K562 (cell line): ENCODE data around the gene CRYAB. TPM values are rescaled to one million over a fixed set of nuclear protein-coding genes. Genes with fewer than 3 reads are reported as not detected.
A peak's percentile ranks its signal among the peaks of the same experiment; 100 is the strongest.

Experiments
- BACH1 ChIP-seq: fragments of 200-800 bp; sonication (Bioruptor generic); IDR thresholded peaks from 2 replicates; pipeline ENCODE4 v1.6.1; 2016; ENCODE audit warnings: missing genetic modification characterization, missing compliant biosample characterization
- BRD4 ChIP-seq: fragments of 200-600 bp; sonication (generic); IDR thresholded peaks from 2 replicates; pipeline ENCODE4 v1.6.1; 2017; ENCODE audit warnings: inconsistent platforms
- CBX5 ChIP-seq: IDR thresholded peaks from 2 replicates; pipeline ENCODE4 v1.6.1; 2014; ENCODE audit warnings: low read depth, borderline replicate concordance
- COPS2 ChIP-seq: fragments of 450-650 bp; conservative IDR thresholded peaks from 2 replicates; pipeline ENCODE4 v1.6.1; 2016; ENCODE audit warnings: mild to moderate bottlenecking, moderate library complexity
- CTBP1 ChIP-seq: fragments of 450-650 bp; IDR thresholded peaks from 2 replicates; pipeline ENCODE4 v1.6.1; 2016; ENCODE audit warnings: borderline replicate concordance
- ETV5 ChIP-seq: sonication (generic); formaldehyde crosslinking; IDR thresholded peaks from 2 replicates; pipeline ENCODE4 v1.4.0; 2020; ENCODE audit warnings: low read depth, mild to moderate bottlenecking, missing genetic modification reagents
- HNRNPLL ChIP-seq: fragments of 200-400 bp; formaldehyde crosslinking; IDR thresholded peaks from 2 replicates; pipeline ENCODE4 v1.6.1; 2017; ENCODE audit warnings: low read length, low read depth, mild to moderate bottlenecking; ENCODE audit not compliant: poor library complexity, severe bottlenecking
- KAT2B ChIP-seq: IDR thresholded peaks from one replicate; pipeline ENCODE4 v1.6.1; 2012; ENCODE audit warnings: low read depth, mild to moderate bottlenecking, control low read depth, inconsistent platforms, low read length, moderate library complexity
- PRMT5 ChIP-seq: sonication (generic); formaldehyde crosslinking; IDR thresholded peaks from 2 replicates; pipeline ENCODE4 v1.5.0; 2020; ENCODE audit warnings: missing genetic modification reagents
- RBFOX2 ChIP-seq: fragments of 200-400 bp; formaldehyde crosslinking; IDR thresholded peaks from 2 replicates; pipeline ENCODE4 v1.6.1; 2017; ENCODE audit warnings: low read depth, mild to moderate bottlenecking, low read length, moderate library complexity
- SMARCB1 ChIP-seq: IDR thresholded peaks from 2 replicates; pipeline ENCODE4 v1.6.1; 2011; ENCODE audit warnings: improper control_type of control experiment, low read depth; ENCODE audit not compliant: insufficient read length
- TEAD2 ChIP-seq: fragments of 450-650 bp; IDR thresholded peaks from 2 replicates; pipeline ENCODE4 v1.6.1; 2016; ENCODE audit warnings: missing genetic modification characterization, control low read depth, missing compliant biosample characterization
- YBX1 ChIP-seq: fragments of 450-650 bp; IDR thresholded peaks from 2 replicates; pipeline ENCODE4 v1.7.1; 2016; ENCODE audit warnings: mild to moderate bottlenecking
- ZC3H4 ChIP-seq: sonication (generic); formaldehyde crosslinking; IDR thresholded peaks from 2 replicates; pipeline ENCODE4 v1.9.0; 2021; ENCODE audit warnings: missing genetic modification reagents, borderline replicate concordance
- ZNF212 ChIP-seq: fragments of 450-650 bp; formaldehyde crosslinking; IDR thresholded peaks from 2 replicates; pipeline ENCODE4 v1.4.0; 2020; ENCODE audit warnings: mild to moderate bottlenecking
- ZNF586 ChIP-seq: fragments of 450-650 bp; formaldehyde crosslinking; conservative IDR thresholded peaks from 2 replicates; pipeline ENCODE4 v1.4.0; 2020; ENCODE audit warnings: mild to moderate bottlenecking, moderate library complexity
- ZNF717 ChIP-seq: fragments of 250-450 bp; sonication (Bioruptor Pico); IDR thresholded peaks from 2 replicates; pipeline ENCODE4 v1.5.0; 2021
- ZSCAN29 ChIP-seq: fragments of 450-650 bp; IDR thresholded peaks from 2 replicates; pipeline ENCODE4 v1.6.1; 2017
- polyA plus RNA-seq, 8 experiments: library from polyadenylated mRNA; depleted of rRNA in 4 of 8; stranded (reverse) in 5 of 8; unstranded in 3 of 8; fragments of >200 nt; fragmentation: Nextera tagmentation in 2 of 8; fragmentation: Illumina TruSeq in 1 of 8; extraction: Ambion mirVana in 2 of 8; extraction: Trizol in 1 of 8; gene quantifications; 2 replicates each; pipeline versions ENCODE4 v1.2.1 to v1.2.3, GENCODE V29; 2011 to 2014; ENCODE audit warnings: inconsistent platforms in 1 of 8, missing spikeins in 1 of 8
- total RNA-seq, 7 experiments: library from RNA; depleted of rRNA in 6 of 7; stranded (reverse); fragments of >200 nt in 6 of 7; fragmentation: Illumina TruSeq in 2 of 7; extraction: Trizol in 2 of 7; gene quantifications; 2 replicates each; pipeline versions ENCODE4 v1.2.1 to v1.2.3, GENCODE V29; 2011 to 2021; ENCODE audit warnings: low replicate concordance in 1 of 7
- TF ChIP-seq, protein P1 (sequence below), 2 experiments: IDR thresholded peaks; 2 replicates each; pipeline ENCODE4 v1.6.1; 2012; ENCODE audit warnings: improper control_type of control experiment in 2 of 2, low read depth in 2 of 2, low read length in 2 of 2, borderline replicate concordance in 1 of 2
- TF ChIP-seq, protein P2 (sequence below): sonication (generic); formaldehyde crosslinking; IDR thresholded peaks from 2 replicates; pipeline ENCODE4 v1.8.0; 2022; ENCODE audit warnings: mild to moderate bottlenecking, missing genetic modification reagents
- TF ChIP-seq, protein P3 (sequence below): fragments of 450-650 bp; IDR thresholded peaks from 2 replicates; pipeline ENCODE4 v1.6.1; 2016; ENCODE audit warnings: borderline replicate concordance

The CRYAB gene
- total and polyA plus RNA-seq, 9 of the 15 experiments (the other 6 are each of a cell fraction or from before 2014, with no cell fraction given): 0.83 to 7.5 (median 3.6) TPM

DNA sequence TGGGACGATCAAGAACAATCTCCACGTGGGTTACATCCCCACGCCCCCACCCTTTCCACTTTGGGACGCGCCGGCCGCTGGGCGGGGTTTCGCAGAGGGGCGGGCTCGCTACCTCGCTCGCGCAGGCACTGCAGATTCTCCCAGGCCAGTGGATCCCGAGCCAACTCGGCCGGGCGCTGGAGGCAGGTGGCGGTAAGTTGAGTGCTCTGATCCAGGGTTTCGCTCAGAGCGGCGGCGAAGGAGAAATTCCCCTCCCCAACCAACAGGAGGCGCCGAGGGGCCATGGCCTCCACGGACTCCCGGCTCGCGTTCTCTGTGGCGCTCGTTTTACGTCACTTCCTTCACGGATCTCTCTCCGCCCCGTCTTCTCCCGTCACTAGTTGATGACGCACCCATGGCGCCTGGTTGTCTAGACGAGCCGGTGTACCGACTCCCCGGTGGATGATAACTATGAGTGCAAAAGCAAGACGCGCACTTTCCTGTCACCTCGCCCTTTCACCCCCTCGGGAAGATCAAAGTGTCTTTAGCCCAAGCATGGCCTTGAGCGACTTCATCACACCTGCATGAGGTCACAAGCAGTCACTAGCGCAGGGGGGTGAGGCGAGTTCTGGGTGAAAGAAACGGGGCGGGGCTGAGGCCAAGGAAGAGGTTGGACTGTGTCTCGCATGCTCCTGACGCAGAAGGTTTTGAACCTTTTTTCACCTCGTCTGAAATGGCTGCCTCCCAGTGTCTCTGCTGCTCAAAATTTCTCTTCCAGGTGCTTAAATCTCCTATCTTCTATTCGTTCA is 32.5 kb downstream of the CRYAB start, which contains the start of the genes CFAP68 and FDXACB1 (continued):
- no peak for TF ChIP-seq SMARCB1
- TF ChIP-seq ZSCAN29: no peak
- peak; percentile 40 for TF ChIP-seq HNRNPLL
- TF ChIP-seq PRMT5 (CRISPR knock-in tag): no peak
- no peak for TF ChIP-seq BRD4
- peak; percentile 90 for TF ChIP-seq ETV5 (CRISPR knock-in tag)
- no peak for TF ChIP-seq BACH1
- no peak for TF ChIP-seq COPS2
- no peak for TF ChIP-seq ZNF212 (CRISPR knock-in tag)
- TF ChIP-seq RBFOX2: peak; percentile 83
- no peak for TF ChIP-seq ZNF717 (CRISPR knock-in tag)
- TF ChIP-seq ZC3H4: no peak
- TF ChIP-seq ZNF586 (CRISPR knock-in tag): no peak
- TF ChIP-seq KAT2B: no peak
- no peak for TF ChIP-seq YBX1
- TF ChIP-seq, protein P1, sequence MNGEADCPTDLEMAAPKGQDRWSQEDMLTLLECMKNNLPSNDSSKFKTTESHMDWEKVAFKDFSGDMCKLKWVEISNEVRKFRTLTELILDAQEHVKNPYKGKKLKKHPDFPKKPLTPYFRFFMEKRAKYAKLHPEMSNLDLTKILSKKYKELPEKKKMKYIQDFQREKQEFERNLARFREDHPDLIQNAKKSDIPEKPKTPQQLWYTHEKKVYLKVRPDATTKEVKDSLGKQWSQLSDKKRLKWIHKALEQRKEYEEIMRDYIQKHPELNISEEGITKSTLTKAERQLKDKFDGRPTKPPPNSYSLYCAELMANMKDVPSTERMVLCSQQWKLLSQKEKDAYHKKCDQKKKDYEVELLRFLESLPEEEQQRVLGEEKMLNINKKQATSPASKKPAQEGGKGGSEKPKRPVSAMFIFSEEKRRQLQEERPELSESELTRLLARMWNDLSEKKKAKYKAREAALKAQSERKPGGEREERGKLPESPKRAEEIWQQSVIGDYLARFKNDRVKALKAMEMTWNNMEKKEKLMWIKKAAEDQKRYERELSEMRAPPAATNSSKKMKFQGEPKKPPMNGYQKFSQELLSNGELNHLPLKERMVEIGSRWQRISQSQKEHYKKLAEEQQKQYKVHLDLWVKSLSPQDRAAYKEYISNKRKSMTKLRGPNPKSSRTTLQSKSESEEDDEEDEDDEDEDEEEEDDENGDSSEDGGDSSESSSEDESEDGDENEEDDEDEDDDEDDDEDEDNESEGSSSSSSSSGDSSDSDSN (IDR thresholded peaks at IDR 0.05; ENCODE audit: borderline replicate concordance in 1 of 2, low read depth in 2 of 2, low read length in 2 of 2): peak; percentile 70 to 81; a peak in 1 of 4 replicates
- TF ChIP-seq, protein P2, sequence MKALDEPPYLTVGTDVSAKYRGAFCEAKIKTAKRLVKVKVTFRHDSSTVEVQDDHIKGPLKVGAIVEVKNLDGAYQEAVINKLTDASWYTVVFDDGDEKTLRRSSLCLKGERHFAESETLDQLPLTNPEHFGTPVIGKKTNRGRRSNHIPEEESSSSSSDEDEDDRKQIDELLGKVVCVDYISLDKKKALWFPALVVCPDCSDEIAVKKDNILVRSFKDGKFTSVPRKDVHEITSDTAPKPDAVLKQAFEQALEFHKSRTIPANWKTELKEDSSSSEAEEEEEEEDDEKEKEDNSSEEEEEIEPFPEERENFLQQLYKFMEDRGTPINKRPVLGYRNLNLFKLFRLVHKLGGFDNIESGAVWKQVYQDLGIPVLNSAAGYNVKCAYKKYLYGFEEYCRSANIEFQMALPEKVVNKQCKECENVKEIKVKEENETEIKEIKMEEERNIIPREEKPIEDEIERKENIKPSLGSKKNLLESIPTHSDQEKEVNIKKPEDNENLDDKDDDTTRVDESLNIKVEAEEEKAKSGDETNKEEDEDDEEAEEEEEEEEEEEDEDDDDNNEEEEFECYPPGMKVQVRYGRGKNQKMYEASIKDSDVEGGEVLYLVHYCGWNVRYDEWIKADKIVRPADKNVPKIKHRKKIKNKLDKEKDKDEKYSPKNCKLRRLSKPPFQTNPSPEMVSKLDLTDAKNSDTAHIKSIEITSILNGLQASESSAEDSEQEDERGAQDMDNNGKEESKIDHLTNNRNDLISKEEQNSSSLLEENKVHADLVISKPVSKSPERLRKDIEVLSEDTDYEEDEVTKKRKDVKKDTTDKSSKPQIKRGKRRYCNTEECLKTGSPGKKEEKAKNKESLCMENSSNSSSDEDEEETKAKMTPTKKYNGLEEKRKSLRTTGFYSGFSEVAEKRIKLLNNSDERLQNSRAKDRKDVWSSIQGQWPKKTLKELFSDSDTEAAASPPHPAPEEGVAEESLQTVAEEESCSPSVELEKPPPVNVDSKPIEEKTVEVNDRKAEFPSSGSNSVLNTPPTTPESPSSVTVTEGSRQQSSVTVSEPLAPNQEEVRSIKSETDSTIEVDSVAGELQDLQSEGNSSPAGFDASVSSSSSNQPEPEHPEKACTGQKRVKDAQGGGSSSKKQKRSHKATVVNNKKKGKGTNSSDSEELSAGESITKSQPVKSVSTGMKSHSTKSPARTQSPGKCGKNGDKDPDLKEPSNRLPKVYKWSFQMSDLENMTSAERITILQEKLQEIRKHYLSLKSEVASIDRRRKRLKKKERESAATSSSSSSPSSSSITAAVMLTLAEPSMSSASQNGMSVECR (CRISPR knock-in tag): peak; percentile 77
- TF ChIP-seq, protein P3, sequence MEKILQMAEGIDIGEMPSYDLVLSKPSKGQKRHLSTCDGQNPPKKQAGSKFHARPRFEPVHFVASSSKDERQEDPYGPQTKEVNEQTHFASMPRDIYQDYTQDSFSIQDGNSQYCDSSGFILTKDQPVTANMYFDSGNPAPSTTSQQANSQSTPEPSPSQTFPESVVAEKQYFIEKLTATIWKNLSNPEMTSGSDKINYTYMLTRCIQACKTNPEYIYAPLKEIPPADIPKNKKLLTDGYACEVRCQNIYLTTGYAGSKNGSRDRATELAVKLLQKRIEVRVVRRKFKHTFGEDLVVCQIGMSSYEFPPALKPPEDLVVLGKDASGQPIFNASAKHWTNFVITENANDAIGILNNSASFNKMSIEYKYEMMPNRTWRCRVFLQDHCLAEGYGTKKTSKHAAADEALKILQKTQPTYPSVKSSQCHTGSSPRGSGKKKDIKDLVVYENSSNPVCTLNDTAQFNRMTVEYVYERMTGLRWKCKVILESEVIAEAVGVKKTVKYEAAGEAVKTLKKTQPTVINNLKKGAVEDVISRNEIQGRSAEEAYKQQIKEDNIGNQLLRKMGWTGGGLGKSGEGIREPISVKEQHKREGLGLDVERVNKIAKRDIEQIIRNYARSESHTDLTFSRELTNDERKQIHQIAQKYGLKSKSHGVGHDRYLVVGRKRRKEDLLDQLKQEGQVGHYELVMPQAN: peak; percentile 13; the same call in 1 of the 2 replicates
- no peak for TF ChIP-seq CBX5
- peak; percentile 86; the same call in 1 of the 2 replicates for TF ChIP-seq CTBP1
- no peak for TF ChIP-seq TEAD2 (tag)
